Gastroesophageal sphincter (tissue), 4 donors: ENCODE measurements around the gene LTBP1. TPM values are rescaled to one million over a fixed set of nuclear protein-coding genes. Genes with fewer than 3 reads are reported as not detected.

Source experiments
- ATAC-seq: fragments of 150-250 bp; one replicate; pipeline ENCODE4 v1.9.1; 2016; ENCODE audit warnings: mild to moderate bottlenecking, moderate library complexity
- H3K27ac ChIP-seq, 4 donors: fragments of 200-600 bp; sonication (generic) in 3 of 4; 1 replicate in 3 of 4; 2 replicates in 1 of 4; pipeline ENCODE4 v1.5.1; 2016 to 2019
- H3K27me3 ChIP-seq: fragments of 200-600 bp; sonication (generic); one replicate; pipeline ENCODE4 v1.5.1; 2019
- H3K36me3 ChIP-seq, 2 donors: fragments of 200-600 bp; sonication (generic); one replicate each; pipeline ENCODE4 v1.5.1; 2019; ENCODE audit warnings: control low read depth in 1 of 2
- H3K4me1 ChIP-seq, 3 donors: fragments of 200-600 bp; sonication (generic); 1 replicate in 2 of 3; 2 replicates in 1 of 3; pipeline ENCODE4 v1.5.1; 2016 to 2019; ENCODE audit warnings: control low read depth in 2 of 3
- H3K4me3 ChIP-seq, 2 donors: fragments of 200-600 bp; sonication (generic); one replicate each; pipeline ENCODE4 v1.5.1; 2019; ENCODE audit warnings: mild to moderate bottlenecking in 1 of 2, moderate library complexity in 1 of 2
- H3K9me3 ChIP-seq, 3 donors: fragments of 200-600 bp; sonication (generic); one replicate each; pipeline ENCODE4 v1.5.1; 2017 to 2019; ENCODE audit warnings: control low read depth in 2 of 3
- CTCF ChIP-seq, 4 experiments: fragments of 200-600 bp in 2 of 4; fragments of 450-650 bp in 2 of 4; sonication (generic) in 1 of 4; IDR thresholded peaks; one replicate each; pipeline ENCODE4 v1.5.1; 2017 to 2019; ENCODE audit warnings: antibody characterized with exemption in 4 of 4, mild to moderate bottlenecking in 2 of 4, moderate library complexity in 2 of 4
- EP300 ChIP-seq: sonication (generic); formaldehyde crosslinking; IDR thresholded peaks from one replicate; pipeline ENCODE4 v1.6.1; 2017; ENCODE audit warnings: antibody characterized with exemption, mild to moderate bottlenecking
- POLR2A ChIP-seq, 2 donors: fragments of 450-650 bp; IDR thresholded peaks; one replicate each; pipeline ENCODE4 v1.6.1; 2017; ENCODE audit warnings: antibody characterized with exemption in 2 of 2, mild to moderate bottlenecking in 2 of 2, moderate library complexity in 1 of 2
- POLR2AphosphoS5 ChIP-seq: sonication (generic); formaldehyde crosslinking; IDR thresholded peaks from one replicate; pipeline ENCODE4 v1.6.1; 2017; ENCODE audit warnings: antibody characterized with exemption
- WGBS, 2 donors: methylation state at CpG; one replicate each; pipeline ENCODE4 v1.1.5; 2018; ENCODE audit warnings: low coverage in 1 of 2; 5-methylcytosine and 5-hydroxymethylcytosine counted together
- total RNA-seq, 4 donors: library from RNA; depleted of rRNA; stranded (reverse); fragments of >200 nt; gene quantifications; one replicate each; pipeline ENCODE4 v1.1.0, GENCODE V29; 2016

LTBP1 gene
- total RNA-seq, 4 donors from 2014 or later: 238 to 493 (median 378) TPM

GRCh38 chr2:33214436-33214835, 267.7 kb downstream of the LTBP1 start:
- H3K27ac ChIP-seq: peak overlapping the region in 2 of 4 donors; percentile 71 to 72
- no peaks in the 10 kb centered on the region for H3K36me3 ChIP-seq
- H3K27me3 ChIP-seq: no peaks in the 10 kb centered on the region
- peaks cover 17 to 83% (median 17%) of the 10 kb centered on the region in 3 donors for H3K4me1 ChIP-seq
- H3K4me3 ChIP-seq: no peak overlapping the region
- no peaks in the 10 kb centered on the region for H3K9me3 ChIP-seq
- TF ChIP-seq POLR2AphosphoS5 (no peak), CTCF (IDR thresholded peaks at IDR 0.05) (no peak), EP300 (no peak), POLR2A (IDR thresholded peaks at IDR 0.05) (no peak)
- 73 to 74% methylated on average over 4 to 11 of the region's 11 CpGs for WGBS, 2 donors
- no peak for ATAC-seq

- H3K27ac ChIP-seq: peak overlapping the region in 3 of 4 donors; percentile 2 to 72 (median 71)
- TF ChIP-seq CTCF (IDR thresholded peaks at IDR 0.05) (no peak), EP300 (no peak), POLR2AphosphoS5 (no peak), POLR2A (IDR thresholded peaks at IDR 0.05) (no peak)
- WGBS, 2 donors: 67 to 77% methylated on average over 6 of the region's 6 CpGs
- no peaks in the 10 kb centered on the region for H3K9me3 ChIP-seq
- H3K4me3 ChIP-seq: no peak overlapping the region
- H3K27me3 ChIP-seq: no peaks in the 10 kb centered on the region
- H3K4me1 ChIP-seq: peaks cover 17 to 83% (median 21%) of the 10 kb centered on the region in 3 donors
- ATAC-seq: no peak
- no peaks in the 10 kb centered on the region for H3K36me3 ChIP-seq
Measured at GRCh38 chr2:33214857-33215256, 268.1 kb downstream of the LTBP1 start.

DNA sequence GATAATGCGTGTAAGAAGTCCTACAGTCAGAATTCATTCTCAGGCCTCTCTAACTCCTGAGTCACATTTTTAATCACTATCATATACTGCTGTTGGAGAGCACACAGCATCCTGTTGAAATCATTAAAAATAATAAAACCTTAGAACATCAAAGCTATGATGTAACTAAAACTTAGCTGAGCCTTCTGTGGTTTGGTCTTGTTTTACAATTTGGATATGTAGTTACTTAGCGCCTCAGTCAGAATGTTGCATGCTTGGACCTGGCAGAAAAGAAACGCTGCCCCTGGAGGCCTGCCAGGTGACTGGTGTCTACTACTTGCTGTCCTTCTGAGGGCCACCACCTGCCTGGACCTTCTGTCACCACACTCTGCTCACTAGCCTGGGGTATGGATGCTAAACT, 268.5 kb downstream of the LTBP1 start:
- TF ChIP-seq CTCF (IDR thresholded peaks at IDR 0.05) (no peak), POLR2A (IDR thresholded peaks at IDR 0.05) (no peak), POLR2AphosphoS5 (no peak), EP300 (no peak)
- Histone ChIP-seq H3K27me3 (no peaks in the 10 kb centered on the region), H3K9me3 (no peaks in the 10 kb centered on the region), H3K36me3 (no peaks in the 10 kb centered on the region), H3K27ac (peak overlapping the region in 3 of 4 donors; percentile 2 to 72 (median 71)), H3K4me1 (peaks cover 16 to 83% (median 25%) of the 10 kb centered on the region in 3 donors), H3K4me3 (no peak overlapping the region)
- WGBS, 2 donors: 57 to 64% methylated on average over 3 of the region's 3 CpGs
- ATAC-seq: no peak

DNA sequence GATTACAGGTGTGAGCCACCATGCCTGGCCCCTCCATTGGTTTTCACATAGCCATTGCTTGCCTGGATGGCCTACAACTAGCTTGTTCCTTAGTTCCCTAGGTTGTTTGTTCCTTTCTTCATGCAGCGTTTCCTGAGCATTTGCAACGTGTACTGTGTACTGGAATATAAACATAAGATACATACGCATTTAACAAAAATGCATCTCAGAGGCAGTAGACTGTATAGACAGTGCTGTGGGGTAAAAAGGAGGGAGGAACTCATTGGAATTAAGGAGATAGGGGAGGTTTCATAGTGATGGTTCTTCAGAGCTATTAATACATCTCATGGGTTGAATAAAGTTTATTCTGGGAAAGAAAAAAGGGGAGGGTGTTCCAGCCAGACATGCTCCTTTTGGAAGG, 269.2 kb downstream of the LTBP1 start:
- Histone ChIP-seq H3K27ac (peak overlapping the region in 3 of 4 donors; percentile 71 to 72 (median 71)), H3K27me3 (no peaks in the 10 kb centered on the region), H3K4me3 (no peak overlapping the region), H3K36me3 (no peaks in the 10 kb centered on the region), H3K4me1 (peaks cover 10 to 83% (median 22%) of the 10 kb centered on the region in 3 donors), H3K9me3 (no peaks in the 10 kb centered on the region)
- WGBS, 2 donors: 77 to 94% methylated on average over 2 to 3 of the region's 3 CpGs
- ATAC-seq: no peak
- TF ChIP-seq EP300 (no peak), CTCF (IDR thresholded peaks at IDR 0.05) (no peak), POLR2AphosphoS5 (no peak), POLR2A (IDR thresholded peaks at IDR 0.05) (no peak)

DNA sequence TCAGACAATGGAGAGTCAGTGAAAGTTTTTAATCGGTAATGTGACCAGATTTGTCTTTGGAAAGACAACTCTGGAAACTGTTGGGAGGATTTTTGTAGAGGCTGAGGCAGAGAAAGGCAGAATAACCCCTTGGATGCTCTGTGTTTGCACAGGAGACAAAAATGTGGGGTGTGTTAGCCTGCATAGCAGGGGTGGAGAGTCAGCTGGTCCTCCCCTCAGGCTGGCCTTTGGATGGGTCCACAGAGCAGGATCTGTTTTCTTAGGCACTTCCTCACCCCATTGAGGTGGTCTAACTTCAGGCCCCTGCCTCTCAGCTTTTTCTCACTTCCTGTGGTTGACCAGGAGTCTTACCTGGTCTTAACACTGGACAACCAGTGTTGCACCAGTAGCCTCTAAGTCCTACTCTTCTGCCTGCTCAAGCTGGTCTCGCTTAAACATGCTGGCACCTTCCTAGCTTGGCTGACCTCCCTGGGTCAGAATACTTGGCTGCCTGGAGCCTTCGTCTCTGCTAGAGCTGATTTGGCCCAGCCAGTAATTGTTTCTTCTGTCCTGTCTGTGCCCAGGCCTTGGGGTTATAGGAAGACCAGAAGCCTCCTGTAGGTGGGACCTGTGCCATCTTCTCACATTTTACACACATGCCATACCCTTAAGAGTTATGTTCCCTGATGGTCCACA, 269.9 kb downstream of the LTBP1 start:
- peaks cover 5 to 83% (median 17%) of the 10 kb centered on the region in 3 donors for H3K4me1 ChIP-seq
- peak overlapping the region; percentile 52 to 72 (median 71) for H3K27ac ChIP-seq
- 44 to 77% methylated on average over 1 to 3 of the region's 3 CpGs for WGBS, 2 donors
- H3K36me3 ChIP-seq: no peaks in the 10 kb centered on the region
- H3K27me3 ChIP-seq: no peaks in the 10 kb centered on the region
- no peak overlapping the region for H3K4me3 ChIP-seq
- peak; percentile 79 for TF ChIP-seq POLR2AphosphoS5
- no peak for TF ChIP-seq POLR2A (IDR thresholded peaks at IDR 0.05)
- H3K9me3 ChIP-seq: no peaks in the 10 kb centered on the region
- ATAC-seq: peak; percentile 77
